Lower leg skin (tissue), 4 donors: ENCODE data around the gene MNT. TPM values are rescaled to one million over a fixed set of nuclear protein-coding genes. Genes with fewer than 3 reads are reported as not detected.

Experiments
- DNase-seq, 2 donors: peaks; one replicate each; pipeline ENCODE4 v3.0.0-alpha.2; 2019; ENCODE audit warnings: low spot score in 2 of 2
- H3K4me3 ChIP-seq: fragments of 200-600 bp; sonication (generic); 2 replicates; pipeline ENCODE4 v1.5.1; 2017; ENCODE audit warnings: mild to moderate bottlenecking, low read depth; ENCODE audit not compliant: poor library complexity, severe bottlenecking
- CTCF ChIP-seq, 3 donors: fragments of 450-650 bp; IDR thresholded peaks; one replicate each; pipeline ENCODE4 v1.5.1; 2016; ENCODE audit warnings: antibody characterized with exemption in 3 of 3, mild to moderate bottlenecking in 3 of 3, moderate library complexity in 2 of 3
- POLR2A ChIP-seq, 2 donors: fragments of 450-650 bp; IDR thresholded peaks; one replicate each; pipeline ENCODE4 v1.6.1; 2016 to 2017; ENCODE audit warnings: antibody characterized with exemption in 2 of 2, mild to moderate bottlenecking in 1 of 2, moderate library complexity in 1 of 2
- WGBS, 2 donors: methylation state at CpG; one replicate each; pipeline ENCODE4 v1.1.5; 2018; 5-methylcytosine and 5-hydroxymethylcytosine counted together
- intact Hi-C: fragments of 100-400 bp; cut with DNase I; formaldehyde crosslinking; loops from one replicate; pipeline ENCODE4 v1.15.0; 2023; ENCODE audit warnings: low total_unique reads
- total RNA-seq, 4 donors: library from RNA; depleted of rRNA; stranded (reverse); fragments of >200 nt; gene quantifications; one replicate each; pipeline ENCODE4 v1.1.0, GENCODE V29; 2016

The MNT gene
- total RNA-seq, 4 donors from 2014 or later: 10.3 to 28.6 (median 15.4) TPM

GRCh38 chr17:2380226-2380922 is 20.5 kb downstream of the MNT start:
- no peak for DNase-seq
- no peak overlapping the region for H3K4me3 ChIP-seq
- TF ChIP-seq CTCF (IDR thresholded peaks at IDR 0.05): no peak
- intact Hi-C loops: loop anchor here (2.0 kb wide), 1 partner anchor 34 kb away; no protein-coding TSS in a partner anchor
- WGBS, 2 donors: 57 to 67% methylated on average over 11 to 16 of the region's 16 CpGs

GRCh38 chr17:2379489-2380225 is 21.2 kb downstream of the MNT start:
- DNase-seq: no peak
- intact Hi-C loops: loop anchor here (2.0 kb wide), 1 partner anchor 35 kb away; no protein-coding TSS in a partner anchor
- no peak overlapping the region for H3K4me3 ChIP-seq
- TF ChIP-seq POLR2A (IDR thresholded peaks at IDR 0.05) (no peak), CTCF (IDR thresholded peaks at IDR 0.05) (no peak)
- WGBS, 2 donors: 82 to 89% methylated on average over 12 to 22 of the region's 25 CpGs

DNA sequence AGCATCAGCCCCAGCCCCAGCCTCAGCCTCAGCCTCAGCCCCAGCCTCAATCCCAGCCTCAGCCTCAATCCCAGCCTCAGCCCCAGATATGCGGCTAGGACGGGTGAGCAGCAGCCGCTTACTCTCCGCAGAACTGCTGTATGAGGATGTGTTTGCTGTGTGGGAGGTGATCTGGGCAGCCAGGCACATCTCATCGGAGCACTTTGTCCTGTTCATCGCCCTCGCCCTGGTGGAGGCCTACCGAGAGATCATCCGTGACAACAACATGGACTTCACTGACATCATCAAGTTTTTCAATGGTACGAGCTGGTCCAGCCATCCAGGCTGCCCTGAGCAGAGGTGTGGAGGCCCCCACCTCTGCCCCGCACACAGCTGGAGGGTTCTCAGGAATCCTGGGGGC is 22.0 kb downstream of the MNT start:
- TF ChIP-seq POLR2A (IDR thresholded peaks at IDR 0.05) (no peak), CTCF (IDR thresholded peaks at IDR 0.05) (no peak)
- intact Hi-C loops: no loop called here
- WGBS, 2 donors: 92 to 95% methylated on average over 11 of the region's 11 CpGs
- H3K4me3 ChIP-seq: no peak overlapping the region
- no peak for DNase-seq

DNA sequence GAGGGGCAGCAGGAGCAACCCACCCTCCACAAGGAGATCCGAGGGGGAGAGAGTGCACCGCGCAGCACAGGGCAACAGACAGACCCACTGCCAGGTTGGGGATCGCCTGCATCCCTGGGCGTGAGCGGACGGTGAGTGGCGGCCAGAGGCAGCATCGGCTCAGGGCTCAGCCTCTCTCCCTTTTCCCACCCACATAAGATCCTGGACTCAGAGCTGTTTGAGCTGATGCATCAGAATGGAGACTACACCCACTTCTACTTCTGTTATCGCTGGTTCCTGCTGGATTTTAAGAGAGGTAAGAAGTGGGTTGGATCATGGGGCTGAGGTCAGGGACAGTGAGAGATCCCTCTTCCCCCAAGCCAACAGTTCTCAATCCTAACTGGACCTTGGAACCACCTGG is 23.2 kb downstream of the MNT start:
- no peak for TF ChIP-seq CTCF (IDR thresholded peaks at IDR 0.05)
- TF ChIP-seq POLR2A (IDR thresholded peaks at IDR 0.05): no peak
- no peak for DNase-seq

GRCh38 chr17:2376107-2376506 is 24.8 kb downstream of the MNT start:
- no peak overlapping the region for H3K4me3 ChIP-seq
- intact Hi-C loops: no loop called here
- WGBS, 2 donors: 93% methylated on average over 14 of the region's 14 CpGs
- DNase-seq: no peak
- TF ChIP-seq CTCF (IDR thresholded peaks at IDR 0.05) (no peak), POLR2A (IDR thresholded peaks at IDR 0.05) (no peak)

More for the DNA sequence above, 23.2 kb downstream of the MNT start:
- intact Hi-C loops: no loop called here
- no peak overlapping the region for H3K4me3 ChIP-seq
- WGBS, 2 donors: 84 to 85% methylated on average over 7 to 10 of the region's 10 CpGs
